CD4-positive, alpha-beta memory T cell (primary cell): ENCODE data around the gene CSNK1G3. TPM values are rescaled to one million over a fixed set of nuclear protein-coding genes. Genes with fewer than 3 reads are reported as not detected.

Experiments used
- CTCF ChIA-PET: fragments of 350-600 bp; sonication (Branson Sonifier 250); formaldehyde crosslinking; loops from one replicate; lab custom pipeline; 2021; ENCODE audit warnings: inconsistent platforms; ENCODE audit not compliant: partially characterized antibody; lab: Charles Lee
- POLR2A ChIA-PET: fragments of 350-600 bp; sonication (Branson Sonifier 250); formaldehyde crosslinking; loops from one replicate; lab custom pipeline; 2021; ENCODE audit not compliant: partially characterized antibody; lab: Charles Lee
- DNase-seq, 5 donors: peaks; one replicate each; pipeline versions ENCODE4 v3.0.0 to v3.0.0-alpha.2; 2020 to 2022; ENCODE audit warnings: mixed read lengths in 1 of 5
- H3K27ac ChIP-seq: one replicate; pipeline ENCODE4 v1.7.0; 2013; ENCODE audit warnings: low read depth, low read length
- H3K27me3 ChIP-seq: 2 replicates; pipeline ENCODE4 v1.7.0; 2013; ENCODE audit warnings: mild to moderate bottlenecking, low read length, moderate library complexity; ENCODE audit not compliant: insufficient read depth
- H3K36me3 ChIP-seq: 2 replicates; pipeline ENCODE4 v1.7.0; 2013; ENCODE audit warnings: mild to moderate bottlenecking, low read length, moderate library complexity; ENCODE audit not compliant: insufficient read depth
- H3K4me1 ChIP-seq: 2 replicates; pipeline ENCODE4 v1.7.0; 2013; ENCODE audit warnings: mild to moderate bottlenecking, low read length, moderate library complexity; ENCODE audit not compliant: insufficient read depth
- H3K4me3 ChIP-seq, 2 donors: one replicate each; pipeline ENCODE4 v1.7.0; 2013; ENCODE audit warnings: low read length in 2 of 2, mild to moderate bottlenecking in 1 of 2
- H3K9me3 ChIP-seq, 2 donors: one replicate each; pipeline ENCODE4 v1.7.0; 2013; ENCODE audit warnings: low read length in 2 of 2, control low read depth in 1 of 2; ENCODE audit not compliant: control insufficient read depth in 1 of 2
- H3K27ac Mint-ChIP-seq, 7 donors: one replicate each; pipeline ENCODE4 v1.8.0; 2020 to 2021; ENCODE audit warnings: mixed read lengths in 7 of 7, mild to moderate bottlenecking in 6 of 7, inconsistent platforms in 3 of 7, moderate library complexity in 3 of 7
- H3K27me3 Mint-ChIP-seq, 2 donors: one replicate each; pipeline ENCODE4 v1.8.0; 2020 to 2021; ENCODE audit warnings: mixed read lengths in 2 of 2
- H3K36me3 Mint-ChIP-seq, 2 donors: one replicate each; pipeline ENCODE4 v1.8.0; 2020 to 2021; ENCODE audit warnings: mixed read lengths in 2 of 2, inconsistent platforms in 1 of 2, mild to moderate bottlenecking in 1 of 2
- H3K4me1 Mint-ChIP-seq, 4 donors: one replicate each; pipeline ENCODE4 v1.8.0; 2020 to 2021; ENCODE audit warnings: mixed read lengths in 4 of 4, mild to moderate bottlenecking in 1 of 4
- H3K4me3 Mint-ChIP-seq, 8 donors: one replicate each; pipeline ENCODE4 v1.8.0; 2020 to 2021; ENCODE audit warnings: mixed read lengths in 8 of 8, mild to moderate bottlenecking in 7 of 8, moderate library complexity in 6 of 8, inconsistent platforms in 3 of 8
- H3K9me3 Mint-ChIP-seq, 8 donors: one replicate each; pipeline ENCODE4 v1.8.0; 2020 to 2021; ENCODE audit warnings: mixed read lengths in 8 of 8, mild to moderate bottlenecking in 5 of 8, inconsistent platforms in 3 of 8, moderate library complexity in 1 of 8
- intact Hi-C: fragments of 100-400 bp; cut with micrococcal nuclease; formaldehyde crosslinking; loops from one replicate; pipeline ENCODE4 v1.15.1; 2023
- polyA plus RNA-seq, 2 donors: library from polyadenylated mRNA; unstranded; fragments of 300-500 nt; fragmentation: Illumina TruSeq; gene quantifications; one replicate each; pipeline ENCODE4 v1.2.3, GENCODE V29; 2021
- total RNA-seq, 2 experiments: library from RNA; stranded (reverse); gene quantifications; one replicate each; pipeline ENCODE4 v1.2.3, GENCODE V29; 2021

Gene CSNK1G3
- total and polyA plus RNA-seq, 4 experiments from 2014 or later = 23.2 to 93.0 (median 56.5) TPM

DNA sequence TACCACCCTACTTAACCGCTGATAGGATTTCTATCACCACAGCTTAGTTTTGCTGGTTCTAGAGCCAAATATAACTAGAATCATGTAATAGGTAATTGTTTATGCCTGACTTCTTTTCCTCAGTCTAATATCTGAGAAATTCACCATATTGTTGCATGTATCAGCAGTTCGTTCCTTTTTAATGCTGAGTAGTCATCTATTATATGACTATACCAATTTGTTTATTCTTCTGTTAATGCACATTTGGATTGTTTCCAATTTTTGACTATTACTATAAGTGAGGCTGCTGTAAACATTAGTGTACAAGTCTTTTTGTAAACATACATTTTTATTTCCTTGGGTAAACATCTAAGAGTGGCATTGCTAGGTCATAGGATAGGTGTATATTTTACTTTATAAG, 25.9 kb downstream of the CSNK1G3 start:
- Histone ChIP-seq H3K9me3 (no peaks in the 10 kb centered on the region), H3K27ac (no peak overlapping the region), H3K27me3 (no peaks in the 10 kb centered on the region), H3K4me1 (peaks cover 2% of the 10 kb centered on the region), H3K36me3 (no peaks in the 10 kb centered on the region), H3K4me3 (no peak overlapping the region)
- H3K36me3 Mint-ChIP-seq = no peaks in the 10 kb centered on the region
- no peak overlapping the region for H3K27ac Mint-ChIP-seq
- intact Hi-C loops = no loop called here
- no peak overlapping the region for H3K4me3 Mint-ChIP-seq
- no peaks in the 10 kb centered on the region for H3K9me3 Mint-ChIP-seq
- peaks cover 36 to 49% (median 41%) of the 10 kb centered on the region in 4 donors for H3K4me1 Mint-ChIP-seq
- ChIA-PET CTCF (no interaction called here), POLR2A (no interaction called here)
- H3K27me3 Mint-ChIP-seq = no peaks in the 10 kb centered on the region
- no peak for DNase-seq

DNA sequence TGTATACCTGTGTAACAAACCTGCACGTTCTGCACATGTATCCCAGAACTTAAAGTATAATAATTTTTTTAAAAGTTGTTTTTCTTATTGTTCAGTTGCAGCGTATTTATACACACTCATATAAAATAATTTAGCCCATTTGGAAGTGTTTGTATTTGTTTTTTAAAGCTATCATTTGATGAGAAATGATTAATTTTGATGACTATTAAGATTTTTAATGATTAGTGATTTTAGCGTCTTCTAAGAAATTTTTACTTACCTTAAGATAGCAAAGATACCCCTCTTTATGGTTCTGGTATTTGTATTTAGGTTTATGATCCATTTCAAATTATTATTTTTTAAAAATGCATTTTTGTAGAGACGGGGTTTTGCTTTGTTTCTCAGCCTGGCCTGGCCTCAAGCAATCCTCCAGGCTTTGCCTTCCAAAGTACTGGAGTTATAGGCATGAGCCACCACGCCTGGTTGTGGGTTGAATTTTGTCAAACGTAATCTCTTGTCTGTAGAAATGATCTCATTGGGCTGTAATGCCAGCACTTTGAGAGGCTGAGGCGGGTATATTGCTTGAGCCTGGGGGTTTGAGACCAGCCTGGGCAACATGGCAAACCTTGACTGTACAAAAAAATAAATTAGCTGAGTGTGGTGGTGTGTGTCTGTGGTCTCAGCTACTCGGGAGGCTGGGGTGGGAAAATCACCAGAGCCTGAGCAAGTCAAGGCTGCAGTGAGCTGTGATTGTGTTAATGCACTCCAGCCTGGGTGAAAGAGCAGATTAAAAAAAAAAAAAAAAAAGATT, 26.9 kb downstream of the CSNK1G3 start:
- Mint-ChIP-seq H3K27ac (peak overlapping the region in 3 of 7 donors; percentile 19 to 44 (median 30)), H3K4me1 (peaks cover 42 to 58% (median 52%) of the 10 kb centered on the region in 4 donors), H3K36me3 (no peaks in the 10 kb centered on the region), H3K4me3 (no peak overlapping the region), H3K9me3 (no peaks in the 10 kb centered on the region), H3K27me3 (no peaks in the 10 kb centered on the region)
- Histone ChIP-seq H3K4me1 (peaks cover 12% of the 10 kb centered on the region), H3K36me3 (no peaks in the 10 kb centered on the region), H3K9me3 (no peaks in the 10 kb centered on the region), H3K27me3 (no peaks in the 10 kb centered on the region), H3K27ac (no peak overlapping the region), H3K4me3 (no peak overlapping the region)
- no peak for DNase-seq
- ChIA-PET CTCF (interaction anchor here (0.6 kb wide), 1 partner anchor 56 kb away, joined by 3 read pairs; no protein-coding TSS in a partner anchor), POLR2A (interaction anchor here (2.8 kb wide), 1 partner anchor 115 kb away, joined by 10 read pairs; the partner anchor contains the start of gene CEP120)
- intact Hi-C loops = no loop called here

DNA sequence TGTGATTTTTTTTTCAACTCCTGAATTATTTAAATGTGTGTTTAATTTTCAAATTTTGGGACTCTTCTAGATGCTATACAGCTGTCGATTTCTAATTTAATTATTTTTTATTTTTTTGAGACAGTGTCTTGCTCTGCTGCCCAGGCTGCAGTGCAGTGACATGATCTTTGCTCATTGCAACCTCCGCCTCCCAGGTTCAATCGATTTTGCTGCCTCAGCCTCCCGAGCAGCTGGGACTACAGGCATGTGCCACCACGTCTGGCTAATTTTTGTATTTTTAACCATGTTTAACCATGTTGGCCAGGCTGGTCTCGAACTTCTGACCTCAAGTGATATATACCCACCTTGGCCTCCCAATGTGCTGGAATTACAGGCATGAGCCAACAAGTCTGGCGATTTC, 28.6 kb downstream of the CSNK1G3 start:
- H3K27ac Mint-ChIP-seq = no peak overlapping the region
- peaks cover 44 to 54% (median 51%) of the 10 kb centered on the region in 4 donors for H3K4me1 Mint-ChIP-seq
- peaks cover 0 to 1% of the 10 kb centered on the region in 2 donors for H3K36me3 Mint-ChIP-seq
- H3K27me3 Mint-ChIP-seq = no peaks in the 10 kb centered on the region
- CTCF ChIA-PET = interaction anchor here (1.5 to 2.3 kb wide), 2 partner anchors 10 to 117 kb away, joined by 3 to 7 read pairs; partner anchors contain the start of gene CEP120
- DNase-seq = no peak
- H3K36me3 ChIP-seq = no peaks in the 10 kb centered on the region
- no peaks in the 10 kb centered on the region for H3K27me3 ChIP-seq
- H3K27ac ChIP-seq = no peak overlapping the region
- no peak overlapping the region for H3K4me3 ChIP-seq
- intact Hi-C loops = no loop called here
- POLR2A ChIA-PET = interaction anchor here (0.7 to 2.8 kb wide), 4 partner anchors 9 to 117 kb away, joined by 3 to 10 read pairs (median 3); partner anchors contain the start of genes CEP120 and CSNK1G3
- H3K9me3 Mint-ChIP-seq = no peaks in the 10 kb centered on the region
- no peaks in the 10 kb centered on the region for H3K9me3 ChIP-seq
- no peak overlapping the region for H3K4me3 Mint-ChIP-seq
- peaks cover 15% of the 10 kb centered on the region for H3K4me1 ChIP-seq

DNA sequence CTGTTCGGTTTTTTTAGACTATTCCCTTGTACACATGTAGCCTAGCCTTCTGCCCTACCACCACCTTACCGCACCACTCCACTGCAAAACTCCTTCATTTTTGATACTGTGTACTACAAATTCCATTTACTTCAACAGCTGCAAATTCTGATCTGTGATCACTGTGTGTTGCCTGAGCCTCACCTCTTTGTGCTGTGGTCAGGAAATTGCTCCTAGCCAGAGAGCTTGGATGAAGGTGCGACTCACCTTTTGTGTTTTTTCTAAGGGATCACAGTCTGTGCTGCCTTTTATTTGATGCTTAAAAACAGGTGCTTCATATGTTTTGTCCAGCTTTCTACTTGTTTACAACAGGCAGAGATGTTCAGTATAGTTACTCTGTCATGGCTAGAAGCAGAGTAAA, 31.5 kb downstream of the CSNK1G3 start:
- DNase-seq = no peak
- Mint-ChIP-seq H3K27me3 (no peaks in the 10 kb centered on the region), H3K4me1 (peaks cover 32 to 48% (median 45%) of the 10 kb centered on the region in 4 donors), H3K36me3 (peaks cover 0 to 12% of the 10 kb centered on the region in 2 donors), H3K4me3 (peak overlapping the region in 3 of 8 donors; percentile 10 to 30 (median 14)), H3K9me3 (no peaks in the 10 kb centered on the region), H3K27ac (peak overlapping the region in 4 of 7 donors; percentile 25 to 74 (median 54))
- Histone ChIP-seq H3K36me3 (no peaks in the 10 kb centered on the region), H3K27ac (no peak overlapping the region), H3K4me1 (peaks cover 19% of the 10 kb centered on the region), H3K27me3 (no peaks in the 10 kb centered on the region), H3K4me3 (no peak overlapping the region), H3K9me3 (no peaks in the 10 kb centered on the region)
- ChIA-PET CTCF (interaction anchor here (1.4 to 1.9 kb wide), 2 partner anchors 9 to 120 kb away, joined by 7 to 9 read pairs; partner anchors contain the start of gene CEP120), POLR2A (interaction anchor here (1.3 to 2.5 kb wide), 2 partner anchors 119 to 121 kb away, joined by 5 to 14 read pairs; partner anchors contain the start of gene CEP120)
- intact Hi-C loops = no loop called here

DNA sequence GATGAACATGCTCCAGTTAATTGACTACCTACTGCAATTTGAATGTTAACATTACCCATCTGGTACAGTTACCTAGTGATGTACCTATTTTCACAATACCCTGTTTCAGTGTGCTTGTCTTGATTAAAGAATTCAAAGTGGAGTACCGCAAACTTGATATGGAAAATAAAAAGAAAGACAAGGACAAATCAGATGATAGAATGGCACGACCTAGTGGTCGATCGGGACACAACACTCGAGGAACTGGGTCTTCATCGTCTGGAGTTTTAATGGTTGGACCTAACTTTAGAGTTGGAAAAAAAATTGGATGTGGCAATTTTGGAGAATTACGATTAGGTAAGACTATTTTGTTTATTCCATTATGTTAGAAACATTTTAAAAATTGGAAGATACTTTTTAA, 33.5 kb downstream of the CSNK1G3 start:
- H3K36me3 Mint-ChIP-seq = peaks cover 4 to 12% of the 10 kb centered on the region in 2 donors
- no peaks in the 10 kb centered on the region for H3K9me3 ChIP-seq
- POLR2A ChIA-PET = interaction anchor here (0.7 to 6.3 kb wide), 2 partner anchors 122 to 123 kb away, joined by 3 to 71 read pairs; partner anchors contain the start of gene CEP120
- H3K4me3 ChIP-seq = no peak overlapping the region
- peaks cover 39 to 66% (median 52%) of the 10 kb centered on the region in 4 donors for H3K4me1 Mint-ChIP-seq
- no peaks in the 10 kb centered on the region for H3K9me3 Mint-ChIP-seq
- CTCF ChIA-PET = interaction anchor here (0.7 to 1.8 kb wide), 5 partner anchors 9 to 126 kb away, joined by 3 to 5 read pairs (median 3); partner anchors contain the start of gene CEP120
- H3K27me3 ChIP-seq = no peaks in the 10 kb centered on the region
- intact Hi-C loops = no loop called here
- no peak overlapping the region for H3K4me3 Mint-ChIP-seq
- no peaks in the 10 kb centered on the region for H3K36me3 ChIP-seq
- H3K27me3 Mint-ChIP-seq = no peaks in the 10 kb centered on the region
- H3K27ac Mint-ChIP-seq = peak overlapping the region in 3 of 7 donors; percentile 8 to 58 (median 32)
- H3K4me1 ChIP-seq = peaks cover 39% of the 10 kb centered on the region
- DNase-seq = peak in 4 of 5 donors; percentile 10 to 41 (median 22)
- no peak overlapping the region for H3K27ac ChIP-seq

DNA sequence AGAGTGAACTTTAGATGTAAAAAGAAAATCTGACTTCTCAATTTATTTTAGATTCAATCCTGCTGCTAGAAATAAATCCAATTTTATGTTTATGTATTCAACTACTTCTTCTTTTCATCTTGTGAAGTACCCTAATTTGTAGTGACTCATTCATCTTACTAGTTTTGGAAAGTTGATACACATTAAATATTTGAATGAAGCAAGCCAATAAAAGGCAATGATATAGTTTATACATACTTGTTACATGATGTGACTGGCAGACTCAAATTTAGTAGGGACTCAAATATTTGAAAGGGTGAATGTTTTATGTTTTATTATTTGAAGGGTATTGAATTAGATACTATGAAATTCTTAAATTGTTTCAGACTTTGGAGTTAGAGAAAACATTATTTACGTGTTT, 34.7 kb downstream of the CSNK1G3 start:
- no peak for DNase-seq
- Mint-ChIP-seq H3K4me1 (peaks cover 39 to 71% (median 50%) of the 10 kb centered on the region in 4 donors), H3K9me3 (no peaks in the 10 kb centered on the region), H3K27me3 (no peaks in the 10 kb centered on the region), H3K36me3 (peaks cover 4 to 12% of the 10 kb centered on the region in 2 donors), H3K27ac (peak overlapping the region in 3 of 7 donors; percentile 30 to 59 (median 43)), H3K4me3 (no peak overlapping the region)
- H3K27ac ChIP-seq = no peak overlapping the region
- ChIA-PET CTCF (interaction anchor here (1.7 kb wide), 1 partner anchor 123 kb away, joined by 6 read pairs; the partner anchor contains the start of gene CEP120), POLR2A (interaction anchor here (1.6 to 6.3 kb wide), 2 partner anchors 35 to 123 kb away, joined by 4 to 71 read pairs; partner anchors contain the start of genes CEP120 and CSNK1G3)
- intact Hi-C loops = no loop called here
- H3K4me3 ChIP-seq = no peak overlapping the region
- H3K4me1 ChIP-seq = peaks cover 44% of the 10 kb centered on the region
- H3K9me3 ChIP-seq = no peaks in the 10 kb centered on the region
- H3K27me3 ChIP-seq = no peaks in the 10 kb centered on the region
- H3K36me3 ChIP-seq = no peaks in the 10 kb centered on the region
